ENCODE measurements around the gene CLOCK. TPM values are rescaled to one million over a fixed set of nuclear protein-coding genes. Genes with fewer than 3 reads are reported as not detected.
A peak's percentile ranks its signal among the peaks of the same experiment; 100 is the strongest.

Gene CLOCK
- total and polyA plus RNA-seq, 5 donors from 2014 or later, result 4.6 to 16.6 (median 7.9) TPM

DNA sequence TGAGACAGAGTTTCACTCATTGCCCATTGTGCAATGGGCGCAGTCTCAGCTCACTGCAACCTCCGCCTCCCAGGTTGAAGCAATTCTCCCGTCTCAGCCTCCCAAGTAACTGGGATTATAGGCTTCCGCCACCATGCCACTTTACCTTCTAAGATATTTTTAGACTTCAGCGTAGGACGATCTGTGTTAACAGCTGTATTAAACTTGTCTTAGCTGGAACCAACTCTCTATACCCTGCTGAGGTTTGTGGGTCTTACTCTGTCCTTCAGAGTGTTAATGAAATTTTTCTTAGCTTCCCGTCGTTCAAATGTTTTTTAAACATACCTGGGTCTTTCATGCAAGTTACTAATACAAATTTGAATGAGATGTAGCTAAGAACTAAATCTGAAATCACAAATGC is 136.3 kb downstream of the CLOCK start:
- H3K27me3 ChIP-seq (ENCODE audit: control insufficient read depth, insufficient read depth, low read length), result no peaks in the 10 kb centered on the region
- no peaks in the 10 kb centered on the region for H3K9me3 ChIP-seq (ENCODE audit: control insufficient read depth in 2 of 2, low read length in 2 of 2)
- no peak overlapping the region for H3K27ac ChIP-seq (ENCODE audit: insufficient read depth, low read length, poor library complexity, severe bottlenecking)
- ATAC-seq (ENCODE audit: low read depth in 2 of 2) (no peak), DNase-seq (no peak)
- H3K4me1 ChIP-seq (ENCODE audit: control insufficient read depth, insufficient read depth, low read length, poor library complexity, severe bottlenecking), result peaks cover 13% of the 10 kb centered on the region
- Mint-ChIP-seq H3K27me3 (no peaks in the 10 kb centered on the region), H3K4me1 (peaks cover 37 to 48% (median 39%) of the 10 kb centered on the region in 4 donors), H3K27ac (peak overlapping the region; percentile 33 to 78 (median 60)), H3K36me3 (peaks cover 24% of the 10 kb centered on the region), H3K9me3 (no peaks in the 10 kb centered on the region), H3K4me3 (no peak overlapping the region)
- peaks cover 22% of the 10 kb centered on the region for H3K36me3 ChIP-seq (ENCODE audit: control insufficient read depth, insufficient read depth, low read length)
- no peak overlapping the region for H3K4me3 ChIP-seq (ENCODE audit: low read depth, low read length)

DNA sequence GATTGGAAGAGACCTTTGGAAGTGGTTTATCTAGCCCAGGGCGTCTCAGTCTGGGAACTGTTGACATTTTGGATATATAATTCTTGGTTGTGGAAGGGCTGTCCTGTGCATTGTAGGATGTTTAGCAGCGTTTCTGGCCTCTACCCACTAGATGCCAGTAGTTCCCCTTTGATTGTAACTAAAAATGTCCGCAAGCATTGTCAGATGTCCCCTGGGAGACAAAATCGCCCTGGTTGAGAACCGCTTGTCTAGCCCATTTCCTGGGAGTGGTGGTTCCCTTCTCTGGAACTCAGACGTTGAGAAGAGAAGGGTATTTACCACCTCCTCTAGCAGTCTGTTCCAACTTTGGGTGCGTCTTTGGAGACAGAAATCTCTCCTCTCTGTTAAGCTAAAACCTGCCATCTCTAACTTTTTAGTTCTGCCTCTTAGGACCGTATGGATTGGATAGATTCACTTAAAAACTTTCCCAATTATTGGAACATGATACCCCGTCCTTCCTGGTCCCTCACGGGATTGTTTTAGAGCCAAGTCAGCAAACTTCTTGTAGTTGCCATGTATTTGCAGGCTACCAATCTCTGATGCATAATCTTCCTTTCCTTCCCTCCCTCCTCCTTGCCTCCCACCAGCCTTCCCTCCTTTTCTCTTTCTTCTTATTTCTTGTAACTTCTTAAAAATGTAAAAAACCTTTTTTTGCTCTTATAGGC is 137.1 kb downstream of the CLOCK start:
- Mint-ChIP-seq H3K27ac (peak overlapping the region in 2 of 3 donors; percentile 60 to 78), H3K36me3 (peaks cover 27% of the 10 kb centered on the region), H3K4me1 (peaks cover 40 to 53% (median 44%) of the 10 kb centered on the region in 4 donors), H3K4me3 (no peak overlapping the region), H3K27me3 (no peaks in the 10 kb centered on the region), H3K9me3 (no peaks in the 10 kb centered on the region)
- Histone ChIP-seq H3K4me3 (ENCODE audit: low read depth, low read length) (no peak overlapping the region), H3K27me3 (ENCODE audit: control insufficient read depth, insufficient read depth, low read length) (no peaks in the 10 kb centered on the region), H3K9me3 (ENCODE audit: control insufficient read depth in 2 of 2, low read length in 2 of 2) (no peaks in the 10 kb centered on the region), H3K36me3 (ENCODE audit: control insufficient read depth, insufficient read depth, low read length) (peaks cover 25% of the 10 kb centered on the region), H3K27ac (ENCODE audit: insufficient read depth, low read length, poor library complexity, severe bottlenecking) (no peak overlapping the region), H3K4me1 (ENCODE audit: control insufficient read depth, insufficient read depth, low read length, poor library complexity, severe bottlenecking) (peaks cover 13% of the 10 kb centered on the region)
- DNase-seq, result peak in 1 of 3 donors; percentile 18
- no peak for ATAC-seq (ENCODE audit: low read depth in 2 of 2)

DNA sequence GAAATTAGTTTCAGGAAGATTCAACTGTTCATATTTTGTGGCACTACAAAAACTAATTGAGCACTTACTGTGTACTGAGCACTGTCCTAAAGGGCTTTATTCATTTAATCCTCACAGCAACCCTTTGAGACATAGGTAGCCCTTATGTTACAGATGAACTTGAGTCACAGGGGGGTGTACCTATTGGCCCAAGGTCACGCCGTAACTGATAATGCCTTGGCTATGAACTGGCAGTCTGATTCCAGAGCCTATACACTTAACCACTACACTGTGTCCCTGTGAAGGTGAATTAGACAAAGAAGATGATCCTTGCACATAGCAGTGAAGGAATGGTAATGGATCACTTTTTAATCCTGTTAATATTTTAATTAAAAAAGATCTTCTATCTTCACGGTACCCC is 138.9 kb downstream of the CLOCK start:
- Mint-ChIP-seq H3K4me1 (peaks cover 42 to 56% (median 46%) of the 10 kb centered on the region in 4 donors), H3K27me3 (no peaks in the 10 kb centered on the region), H3K9me3 (no peaks in the 10 kb centered on the region), H3K27ac (no peak overlapping the region), H3K4me3 (no peak overlapping the region), H3K36me3 (peaks cover 32% of the 10 kb centered on the region)
- no peaks in the 10 kb centered on the region for H3K27me3 ChIP-seq (ENCODE audit: control insufficient read depth, insufficient read depth, low read length)
- no peak overlapping the region for H3K4me3 ChIP-seq (ENCODE audit: low read depth, low read length)
- ATAC-seq (ENCODE audit: low read depth in 2 of 2) (no peak), DNase-seq (no peak)
- no peaks in the 10 kb centered on the region for H3K9me3 ChIP-seq (ENCODE audit: control insufficient read depth in 2 of 2, low read length in 2 of 2)
- H3K36me3 ChIP-seq (ENCODE audit: control insufficient read depth, insufficient read depth, low read length), result peaks cover 24% of the 10 kb centered on the region
- peaks cover 13% of the 10 kb centered on the region for H3K4me1 ChIP-seq (ENCODE audit: control insufficient read depth, insufficient read depth, low read length, poor library complexity, severe bottlenecking)
- H3K27ac ChIP-seq (ENCODE audit: insufficient read depth, low read length, poor library complexity, severe bottlenecking), result no peak overlapping the region

DNA sequence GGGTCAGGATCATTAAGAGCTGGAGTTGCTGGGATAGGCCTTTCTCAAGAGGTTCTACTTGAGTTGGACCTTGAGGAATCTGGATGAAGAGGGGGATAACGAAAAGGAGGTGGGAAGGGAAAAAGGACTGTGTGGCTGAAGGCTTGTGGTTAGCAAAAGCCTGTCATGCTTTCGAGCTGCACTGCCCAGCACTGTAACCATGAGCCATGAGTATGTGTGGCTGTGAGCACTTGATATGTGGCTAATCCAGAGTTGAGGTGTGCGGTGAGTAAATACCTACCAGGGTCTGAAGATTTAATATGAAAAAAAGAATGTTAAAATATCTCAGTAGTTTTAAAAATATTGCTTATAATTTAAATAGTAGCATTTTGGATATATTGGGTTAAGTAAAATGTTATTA is 139.6 kb downstream of the CLOCK start:
- Histone ChIP-seq H3K27ac (ENCODE audit: insufficient read depth, low read length, poor library complexity, severe bottlenecking) (no peak overlapping the region), H3K27me3 (ENCODE audit: control insufficient read depth, insufficient read depth, low read length) (no peaks in the 10 kb centered on the region), H3K36me3 (ENCODE audit: control insufficient read depth, insufficient read depth, low read length) (peaks cover 24% of the 10 kb centered on the region), H3K9me3 (ENCODE audit: control insufficient read depth in 2 of 2, low read length in 2 of 2) (no peaks in the 10 kb centered on the region), H3K4me1 (ENCODE audit: control insufficient read depth, insufficient read depth, low read length, poor library complexity, severe bottlenecking) (peaks cover 13% of the 10 kb centered on the region), H3K4me3 (ENCODE audit: low read depth, low read length) (no peak overlapping the region)
- Mint-ChIP-seq H3K4me1 (peaks cover 39 to 56% (median 46%) of the 10 kb centered on the region in 4 donors), H3K27me3 (no peaks in the 10 kb centered on the region), H3K36me3 (peaks cover 32% of the 10 kb centered on the region), H3K9me3 (no peaks in the 10 kb centered on the region), H3K4me3 (peak overlapping the region in 1 of 4 donors; percentile 23), H3K27ac (peak overlapping the region; percentile 47 to 71 (median 58))
- DNase-seq, result no peak
- ATAC-seq (ENCODE audit: low read depth in 2 of 2), result no peak

DNA sequence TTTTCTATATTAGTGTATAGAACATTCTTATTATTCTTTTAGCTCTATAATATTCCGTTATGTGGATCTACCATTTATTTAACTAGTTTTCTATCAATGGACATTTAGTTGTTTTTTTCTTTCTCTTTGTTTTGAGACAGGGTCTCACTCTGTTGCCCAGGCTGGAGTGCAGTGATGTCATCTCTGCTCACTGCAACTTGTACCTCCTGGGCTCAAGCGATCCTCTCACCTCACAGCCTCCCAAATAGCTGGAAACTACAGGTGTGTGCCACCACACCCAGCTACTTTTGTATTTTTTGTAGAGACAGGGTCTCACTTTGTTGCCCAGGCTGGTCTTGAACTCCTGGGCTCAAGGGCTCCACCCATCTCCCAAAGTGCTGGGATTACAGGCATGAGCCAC is 140.2 kb downstream of the CLOCK start:
- DNase-seq (no peak), ATAC-seq (ENCODE audit: low read depth in 2 of 2) (no peak)
- Mint-ChIP-seq H3K4me3 (peak overlapping the region in 1 of 4 donors; percentile 23), H3K27ac (peak overlapping the region in 1 of 3 donors; percentile 47), H3K36me3 (peaks cover 27% of the 10 kb centered on the region), H3K9me3 (no peaks in the 10 kb centered on the region), H3K4me1 (peaks cover 39 to 51% (median 43%) of the 10 kb centered on the region in 4 donors), H3K27me3 (no peaks in the 10 kb centered on the region)
- Histone ChIP-seq H3K36me3 (ENCODE audit: control insufficient read depth, insufficient read depth, low read length) (peaks cover 22% of the 10 kb centered on the region), H3K4me3 (ENCODE audit: low read depth, low read length) (no peak overlapping the region), H3K9me3 (ENCODE audit: control insufficient read depth in 2 of 2, low read length in 2 of 2) (no peaks in the 10 kb centered on the region), H3K4me1 (ENCODE audit: control insufficient read depth, insufficient read depth, low read length, poor library complexity, severe bottlenecking) (peaks cover 13% of the 10 kb centered on the region), H3K27ac (ENCODE audit: insufficient read depth, low read length, poor library complexity, severe bottlenecking) (no peak overlapping the region), H3K27me3 (ENCODE audit: control insufficient read depth, insufficient read depth, low read length) (no peaks in the 10 kb centered on the region)

DNA sequence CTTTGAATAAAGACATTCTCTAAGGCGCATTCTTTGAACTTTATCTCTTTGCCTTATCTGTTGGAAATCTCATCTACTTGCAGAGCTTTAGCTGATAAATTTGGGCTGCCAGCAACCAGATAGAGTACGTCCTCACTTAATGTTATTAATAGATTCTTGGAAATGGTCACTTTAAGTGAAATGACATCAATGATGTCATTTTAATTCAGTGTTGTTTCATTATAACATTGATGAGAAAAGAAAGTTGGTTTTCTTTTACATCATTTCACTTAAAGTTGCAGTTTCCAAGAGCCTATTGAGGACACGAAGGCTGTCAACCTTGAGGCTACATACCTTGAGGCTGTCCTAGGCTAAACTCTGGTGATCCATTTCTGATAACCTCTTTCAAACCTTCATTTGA is 141.6 kb downstream of the CLOCK start:
- Histone ChIP-seq H3K27ac (ENCODE audit: insufficient read depth, low read length, poor library complexity, severe bottlenecking) (no peak overlapping the region), H3K36me3 (ENCODE audit: control insufficient read depth, insufficient read depth, low read length) (peaks cover 18% of the 10 kb centered on the region), H3K27me3 (ENCODE audit: control insufficient read depth, insufficient read depth, low read length) (no peaks in the 10 kb centered on the region), H3K9me3 (ENCODE audit: control insufficient read depth in 2 of 2, low read length in 2 of 2) (no peaks in the 10 kb centered on the region), H3K4me1 (ENCODE audit: control insufficient read depth, insufficient read depth, low read length, poor library complexity, severe bottlenecking) (peaks cover 13% of the 10 kb centered on the region), H3K4me3 (ENCODE audit: low read depth, low read length) (no peak overlapping the region)
- Mint-ChIP-seq H3K27ac (no peak overlapping the region), H3K4me3 (no peak overlapping the region), H3K27me3 (no peaks in the 10 kb centered on the region), H3K4me1 (peaks cover 45 to 55% (median 48%) of the 10 kb centered on the region in 4 donors), H3K36me3 (peaks cover 25% of the 10 kb centered on the region), H3K9me3 (no peaks in the 10 kb centered on the region)
- ATAC-seq (ENCODE audit: low read depth in 2 of 2) (no peak), DNase-seq (no peak)

DNA sequence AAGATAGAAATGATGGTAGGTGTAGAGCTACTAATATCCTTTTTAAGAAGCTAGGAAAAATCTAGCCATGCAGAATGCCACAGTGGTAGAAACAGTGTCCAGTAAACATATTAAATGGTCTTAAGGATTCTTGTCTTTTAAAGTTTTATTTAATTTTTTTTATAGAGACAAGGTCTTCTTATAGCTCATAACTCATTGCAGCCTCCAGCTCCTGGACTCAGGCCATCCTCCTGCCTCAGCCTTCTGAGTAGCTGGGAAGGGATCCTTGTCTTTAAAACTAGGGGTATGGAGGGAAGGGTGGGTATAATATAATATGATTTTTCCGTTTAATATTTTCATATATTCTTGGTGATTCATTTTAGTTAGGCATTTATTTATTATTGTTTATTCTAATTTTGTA is 147.1 kb downstream of the CLOCK start:
- peaks cover 30 to 55% (median 46%) of the 10 kb centered on the region in 4 donors for H3K4me1 Mint-ChIP-seq
- H3K9me3 Mint-ChIP-seq, result peaks cover 0 to 2% (median 0%) of the 10 kb centered on the region in 7 donors
- Histone ChIP-seq H3K9me3 (ENCODE audit: control insufficient read depth in 2 of 2, low read length in 2 of 2) (no peaks in the 10 kb centered on the region), H3K36me3 (ENCODE audit: control insufficient read depth, insufficient read depth, low read length) (peaks cover under 1% of the 10 kb centered on the region), H3K4me1 (ENCODE audit: control insufficient read depth, insufficient read depth, low read length, poor library complexity, severe bottlenecking) (peaks cover 38% of the 10 kb centered on the region), H3K27me3 (ENCODE audit: control insufficient read depth, insufficient read depth, low read length) (no peaks in the 10 kb centered on the region), H3K4me3 (ENCODE audit: low read depth, low read length) (peak overlapping the region; percentile 95), H3K27ac (ENCODE audit: insufficient read depth, low read length, poor library complexity, severe bottlenecking) (no peak overlapping the region)
- peaks cover 12% of the 10 kb centered on the region for H3K36me3 Mint-ChIP-seq
- peaks cover 5% of the 10 kb centered on the region for H3K27me3 Mint-ChIP-seq
- H3K4me3 Mint-ChIP-seq, result peak overlapping the region; percentile 87 to 98 (median 90)
- DNase-seq (no peak), ATAC-seq (ENCODE audit: low read depth in 2 of 2) (no peak)
- peak overlapping the region in 1 of 3 donors; percentile 57 for H3K27ac Mint-ChIP-seq

DNA sequence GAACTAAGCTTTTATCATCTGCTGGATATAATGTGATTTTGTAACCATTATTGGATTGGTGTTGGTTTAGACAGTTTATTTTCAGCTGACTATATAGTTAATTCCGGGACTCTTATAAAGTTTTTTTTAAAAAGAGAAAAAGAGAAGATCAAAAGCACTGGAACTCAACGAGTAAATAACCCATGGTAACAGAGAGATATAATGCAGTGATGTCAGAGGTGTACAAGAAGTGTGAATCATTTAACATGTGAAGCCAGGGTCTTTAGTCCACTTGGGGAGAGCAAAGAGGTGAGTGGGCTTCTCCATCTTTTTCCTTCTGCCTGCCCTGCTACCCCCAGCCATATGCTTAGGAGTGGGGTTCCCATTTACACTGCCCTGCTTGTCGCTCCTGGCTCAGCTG is 147.7 kb downstream of the CLOCK start:
- peak overlapping the region; percentile 14 for H3K27ac ChIP-seq (ENCODE audit: insufficient read depth, low read length, poor library complexity, severe bottlenecking)
- peak overlapping the region; percentile 87 to 98 (median 90) for H3K4me3 Mint-ChIP-seq
- H3K36me3 Mint-ChIP-seq, result peaks cover 12% of the 10 kb centered on the region
- H3K27ac Mint-ChIP-seq, result peak overlapping the region in 1 of 3 donors; percentile 57
- no peaks in the 10 kb centered on the region for H3K27me3 ChIP-seq (ENCODE audit: control insufficient read depth, insufficient read depth, low read length)
- H3K36me3 ChIP-seq (ENCODE audit: control insufficient read depth, insufficient read depth, low read length), result no peaks in the 10 kb centered on the region
- H3K4me1 Mint-ChIP-seq, result peaks cover 30 to 59% (median 46%) of the 10 kb centered on the region in 4 donors
- peaks cover 38% of the 10 kb centered on the region for H3K4me1 ChIP-seq (ENCODE audit: control insufficient read depth, insufficient read depth, low read length, poor library complexity, severe bottlenecking)
- ATAC-seq (ENCODE audit: low read depth in 2 of 2) (no peak), DNase-seq (no peak)
- peaks cover 5% of the 10 kb centered on the region for H3K27me3 Mint-ChIP-seq
- H3K9me3 ChIP-seq (ENCODE audit: control insufficient read depth in 2 of 2, low read length in 2 of 2), result no peaks in the 10 kb centered on the region
- peak overlapping the region; percentile 95 for H3K4me3 ChIP-seq (ENCODE audit: low read depth, low read length)
- peaks cover 0 to 2% (median 0%) of the 10 kb centered on the region in 7 donors for H3K9me3 Mint-ChIP-seq
